H1 (cell line): ENCODE results near the gene SLC66A2. TPM values are rescaled to one million over a fixed set of nuclear protein-coding genes. Genes with fewer than 3 reads are reported as not detected.

Source experiments
- CTCF ChIA-PET: fragments of 300-600 bp; sonication (Branson Sonifier 250); formaldehyde crosslinking; loops from one replicate; lab custom pipeline; 2021; ENCODE audit not compliant: partially characterized antibody; lab: Charles Lee
- POLR2A ChIA-PET: fragments of 300-600 bp; sonication (Branson Sonifier 250); formaldehyde crosslinking; loops from one replicate; lab custom pipeline; 2021; ENCODE audit warnings: inconsistent platforms; ENCODE audit not compliant: partially characterized antibody; lab: Charles Lee
- DNase-seq, 2 experiments: peaks; one replicate each; pipeline versions ENCODE4 v3.0.0 to v3.0.0-alpha.2; 2010 to 2022; ENCODE audit warnings: low spot score in 2 of 2, low read depth in 1 of 2, mixed read lengths in 1 of 2
- FAIRE-seq: peaks from 2 replicates; lab custom pipeline; 2011; peaks lifted over from hg19 to GRCh38; lab: Jason Lieb, UNC
- H2AFZ ChIP-seq: 2 replicates; pipeline ENCODE4 v1.8.1; 2012; ENCODE audit warnings: low read length, inconsistent platforms
- H2AK5ac ChIP-seq: 2 replicates; pipeline ENCODE4 v1.6.1; 2013; ENCODE audit warnings: low read depth, low read length
- H2BK120ac ChIP-seq: replicated peaks from 2 replicates; pipeline ENCODE3; 2013; ENCODE audit warnings: low read depth, low read length, inconsistent platforms
- H2BK12ac ChIP-seq: 2 replicates; pipeline ENCODE4 v1.6.1; 2013; ENCODE audit warnings: low read depth, low read length
- H2BK15ac ChIP-seq: 2 replicates; pipeline ENCODE4 v1.6.1; 2013; ENCODE audit warnings: low read length
- H2BK20ac ChIP-seq: 2 replicates; pipeline ENCODE4 v1.6.1; 2013; ENCODE audit warnings: low read length
- H2BK5ac ChIP-seq: 2 replicates; pipeline ENCODE4 v1.6.1; 2013; ENCODE audit warnings: low read depth, low read length
- H3K14ac ChIP-seq: 2 replicates; pipeline ENCODE4 v1.6.1; 2013; ENCODE audit warnings: inconsistent platforms; ENCODE audit not compliant: insufficient read length
- H3K18ac ChIP-seq: 2 replicates; pipeline ENCODE4 v1.6.1; 2013; ENCODE audit warnings: low read length; ENCODE audit errors: extremely low read depth
- H3K23ac ChIP-seq: 2 replicates; pipeline ENCODE4 v1.6.1; 2013; ENCODE audit warnings: inconsistent platforms; ENCODE audit not compliant: insufficient read length
- H3K23me2 ChIP-seq: 2 replicates; pipeline ENCODE4 v1.6.1; 2013; ENCODE audit warnings: low read depth, low read length
- H3K27ac ChIP-seq: 2 replicates; pipeline ENCODE4 v1.6.1; 2011; ENCODE audit warnings: low read depth, low read length, inconsistent platforms
- H3K27me3 ChIP-seq, 4 experiments: replicated peaks in 1 of 4; 1 replicate in 1 of 4; 2 replicates in 3 of 4; pipeline versions ENCODE4 v1.6.1 to v1.8.1; 2011 to 2013; ENCODE audit warnings: low read length in 3 of 4, mild to moderate bottlenecking in 3 of 4, inconsistent platforms in 2 of 4, mixed read lengths in 2 of 4, moderate library complexity in 1 of 4; ENCODE audit not compliant: control insufficient read depth in 3 of 4, insufficient read depth in 3 of 4; ENCODE audit errors: extremely low read depth in 1 of 4
- H3K36me3 ChIP-seq, 4 experiments: 2 replicates each; pipeline versions ENCODE4 v1.6.1 to v1.8.1; 2011 to 2013; ENCODE audit warnings: mild to moderate bottlenecking in 4 of 4, low read length in 3 of 4, moderate library complexity in 2 of 4, control low read depth in 1 of 4, inconsistent platforms in 1 of 4; ENCODE audit not compliant: insufficient read depth in 4 of 4, control insufficient read depth in 2 of 4
- H3K4ac ChIP-seq: replicated peaks from 2 replicates; pipeline ENCODE3; 2013; ENCODE audit warnings: low read length, low read depth, mixed read lengths, inconsistent platforms; ENCODE audit not compliant: insufficient read length
- H3K4me1 ChIP-seq, 4 experiments: replicated peaks in 1 of 4; 1 replicate in 1 of 4; 2 replicates in 3 of 4; pipeline versions ENCODE4 v1.6.1 to v1.8.1; 2011 to 2013; ENCODE audit warnings: low read length in 3 of 4, inconsistent platforms in 2 of 4, mixed read lengths in 1 of 4; ENCODE audit not compliant: insufficient read depth in 4 of 4, control insufficient read depth in 3 of 4
- H3K4me2 ChIP-seq, 2 experiments: 2 replicates each; pipeline versions ENCODE4 v1.6.1 to v1.8.1; 2011 to 2013; ENCODE audit warnings: low read depth in 2 of 2, low read length in 2 of 2, control low read depth in 1 of 2, inconsistent platforms in 1 of 2, mild to moderate bottlenecking in 1 of 2; ENCODE audit not compliant: insufficient read depth in 1 of 2
- H3K4me3 ChIP-seq, 4 experiments: fragments of 200-600, 300-600 bp in 1 of 4; sonication (generic), shearing (Covaris generic), sonication (Bioruptor Twin) in 1 of 4; 2 replicates each; pipeline versions ENCODE4 v1.5.1 to v1.8.1; 2011 to 2016; ENCODE audit warnings: low read length in 4 of 4, low read depth in 3 of 4, control low read depth in 2 of 4, inconsistent platforms in 2 of 4, mild to moderate bottlenecking in 2 of 4, mixed read lengths in 1 of 4, moderate library complexity in 1 of 4; ENCODE audit not compliant: insufficient read depth in 2 of 4; ENCODE audit errors: extremely low read depth in 1 of 4
- H3K56ac ChIP-seq: replicated peaks from 2 replicates; pipeline ENCODE3; 2013; ENCODE audit warnings: low read depth, mild to moderate bottlenecking, mixed read lengths, low read length, inconsistent platforms; ENCODE audit not compliant: insufficient read length
- H3K79me1 ChIP-seq: 2 replicates; pipeline ENCODE4 v1.6.1; 2013; ENCODE audit warnings: low read depth, low read length, control low read depth
- H3K79me2 ChIP-seq, 2 experiments: 2 replicates each; pipeline versions ENCODE4 v1.6.1 to v1.8.1; 2012 to 2013; ENCODE audit warnings: low read length in 2 of 2, mild to moderate bottlenecking in 2 of 2, inconsistent platforms in 1 of 2; ENCODE audit not compliant: insufficient read depth in 2 of 2, control insufficient read depth in 1 of 2
- H3K9ac ChIP-seq, 4 experiments: replicated peaks in 1 of 4; 1 replicate in 1 of 4; 2 replicates in 3 of 4; pipeline versions ENCODE4 v1.6.1 to v1.8.1; 2011 to 2013; ENCODE audit warnings: low read depth in 3 of 4, low read length in 3 of 4, control low read depth in 2 of 4, mild to moderate bottlenecking in 2 of 4, moderate library complexity in 2 of 4, inconsistent platforms in 1 of 4; ENCODE audit errors: extremely low read depth in 1 of 4
- H3K9me3 ChIP-seq, 2 experiments: 2 replicates each; pipeline versions ENCODE4 v1.6.1 to v1.8.1; 2012 to 2013; ENCODE audit warnings: mild to moderate bottlenecking in 2 of 2, moderate library complexity in 2 of 2, control low read depth in 1 of 2, inconsistent platforms in 1 of 2, low read depth in 1 of 2, low read length in 1 of 2, mixed read lengths in 1 of 2; ENCODE audit not compliant: insufficient read depth in 2 of 2
- H4K20me1 ChIP-seq, 2 experiments: replicated peaks in 1 of 2; 2 replicates each; pipeline versions ENCODE3 to v1.8.1; 2011 to 2013; ENCODE audit warnings: inconsistent platforms in 2 of 2, low read length in 2 of 2, mild to moderate bottlenecking in 1 of 2; ENCODE audit not compliant: insufficient read depth in 2 of 2, control insufficient read depth in 1 of 2
- H4K5ac ChIP-seq: 2 replicates; pipeline ENCODE4 v1.6.1; 2013; ENCODE audit warnings: low read length, low read depth, mixed read lengths, inconsistent platforms; ENCODE audit not compliant: insufficient read length
- H4K8ac ChIP-seq: 2 replicates; pipeline ENCODE4 v1.8.0; 2013; ENCODE audit warnings: mild to moderate bottlenecking, moderate library complexity, low read length, inconsistent platforms; ENCODE audit not compliant: insufficient read depth; ENCODE audit errors: extremely low read depth
- H4K91ac ChIP-seq: replicated peaks from 2 replicates; pipeline ENCODE3; 2013; ENCODE audit warnings: low read length, mixed read lengths, inconsistent platforms; ENCODE audit not compliant: insufficient read length
- ASH2L ChIP-seq: fragments of 200-600, 300-600 bp; sonication (generic); IDR thresholded peaks from one replicate; pipeline ENCODE4 v1.7.1; 2017; ENCODE audit warnings: low read length
- BACH1 ChIP-seq: IDR thresholded peaks from 2 replicates; pipeline ENCODE4 v1.6.1; 2012; ENCODE audit warnings: low read length, improper control_type of control experiment
- BRCA1 ChIP-seq: IDR thresholded peaks from 2 replicates; pipeline ENCODE4 v1.6.1; 2012; ENCODE audit warnings: low read depth, low read length, improper control_type of control experiment
- CEBPB ChIP-seq: IDR thresholded peaks from 2 replicates; pipeline ENCODE4 v1.6.1; 2012; ENCODE audit warnings: low read depth, low read length
- GABPA ChIP-seq: IDR thresholded peaks from 2 replicates; pipeline ENCODE4 v1.6.1; 2011; ENCODE audit warnings: mild to moderate bottlenecking, low read length, moderate library complexity, borderline replicate concordance; ENCODE audit not compliant: insufficient read depth
- HDAC2 ChIP-seq, 2 experiments: fragments of 300-600 bp in 1 of 2; sonication (generic) in 1 of 2; IDR thresholded peaks; 2 replicates each; pipeline ENCODE4 v1.6.1; 2011 to 2012; ENCODE audit warnings: low read depth in 2 of 2, low read length in 2 of 2, mild to moderate bottlenecking in 2 of 2, moderate library complexity in 2 of 2, borderline replicate concordance in 1 of 2, inconsistent platforms in 1 of 2
- HDAC6 ChIP-seq: IDR thresholded peaks from one replicate; pipeline ENCODE4 v1.7.1; 2012; ENCODE audit warnings: low read depth, mild to moderate bottlenecking, inconsistent platforms, low read length, moderate library complexity
- JUN ChIP-seq: IDR thresholded peaks from 2 replicates; pipeline ENCODE4 v1.6.1; 2011; ENCODE audit warnings: low read depth, mild to moderate bottlenecking, improper control_type of control experiment, low read length
- KDM1A ChIP-seq: fragments of 200-600, 300-600 bp; sonication (generic); IDR thresholded peaks from 2 replicates; pipeline ENCODE4 v1.7.1; 2016; ENCODE audit warnings: mild to moderate bottlenecking, low read length, borderline replicate concordance
- KDM4A ChIP-seq: IDR thresholded peaks from one replicate; pipeline ENCODE4 v1.7.1; 2012; ENCODE audit warnings: low read depth, mild to moderate bottlenecking, moderate library complexity, low read length, inconsistent platforms; ENCODE audit not compliant: severe bottlenecking
- PHF8 ChIP-seq: fragments of 200-600 bp; sonication (generic); conservative IDR thresholded peaks from 2 replicates; pipeline ENCODE4 v1.7.1; 2012; ENCODE audit warnings: low read depth, mild to moderate bottlenecking, inconsistent platforms, low read length, moderate library complexity
- POLR2A ChIP-seq, 2 experiments: IDR thresholded peaks; 1 replicate in 1 of 2; 2 replicates in 1 of 2; pipeline ENCODE4 v1.6.1; 2011; ENCODE audit warnings: low read depth in 2 of 2, low read length in 2 of 2, mild to moderate bottlenecking in 2 of 2; ENCODE audit errors: control extremely low read depth in 1 of 2
- SIRT6 ChIP-seq: IDR thresholded peaks from one replicate; pipeline ENCODE4 v1.7.1; 2012; ENCODE audit warnings: low read length, inconsistent platforms
- SP2 ChIP-seq: IDR thresholded peaks from 2 replicates; pipeline ENCODE4 v1.6.1; 2012; ENCODE audit warnings: mild to moderate bottlenecking, low read length, inconsistent platforms
- TAF7 ChIP-seq: optimal IDR thresholded peaks from 2 replicates; pipeline ENCODE3; 2011; ENCODE audit warnings: low read depth, mild to moderate bottlenecking, inconsistent platforms, low read length, moderate library complexity, borderline replicate concordance
- TCF12 ChIP-seq: IDR thresholded peaks from 2 replicates; pipeline ENCODE4 v1.6.1; 2011; ENCODE audit warnings: low read depth, mild to moderate bottlenecking, low read length
- WGBS, 2 experiments: shearing (Covaris generic) in 1 of 2; methylation state at CpG; one replicate each; pipeline versions ENCODE4 v1.1.6 to v1.1.7; 2013 to 2015; ENCODE audit warnings: low lambda C conversion rate in 2 of 2, mixed read lengths in 2 of 2, inconsistent platforms in 1 of 2, low coverage in 1 of 2, missing lambda C conversion rate in 1 of 2; ENCODE audit not compliant: insufficient replicate concordance in 2 of 2, insufficient coverage in 1 of 2, insufficient read length in 1 of 2; ENCODE audit errors: extremely low coverage in 1 of 2, missing lambda C conversion rate in 1 of 2; 5-methylcytosine and 5-hydroxymethylcytosine counted together
- polyA plus RNA-seq, 7 experiments: library from polyadenylated mRNA; depleted of rRNA in 3 of 7; stranded (reverse) in 5 of 7; unstranded in 2 of 7; fragments of >200 nt in 5 of 7; fragments of 200-250 nt in 2 of 7; gene quantifications; 1 replicate in 5 of 7; 2 replicates in 1 of 7; 4 replicates in 1 of 7; pipeline versions ENCODE4 v1.2.1 to v1.2.3, GENCODE V29; 2011 to 2013; ENCODE audit warnings: missing spikeins in 2 of 7, mixed read lengths in 2 of 7
- total RNA-seq: library from RNA; stranded (reverse); fragmentation: NEBNext Ultra II Directional; extraction: Animal tissue kit (Norgen Biotek cat#: 25700); gene quantifications from 2 replicates; pipeline ENCODE4 v1.2.1, GENCODE V29; 2021

The SLC66A2 gene
- total and polyA plus RNA-seq, 2 of the 8 experiments (the other 6 are each of a cell fraction or from before 2014, with no cell fraction given): 15.0 to 18.9 TPM

DNA sequence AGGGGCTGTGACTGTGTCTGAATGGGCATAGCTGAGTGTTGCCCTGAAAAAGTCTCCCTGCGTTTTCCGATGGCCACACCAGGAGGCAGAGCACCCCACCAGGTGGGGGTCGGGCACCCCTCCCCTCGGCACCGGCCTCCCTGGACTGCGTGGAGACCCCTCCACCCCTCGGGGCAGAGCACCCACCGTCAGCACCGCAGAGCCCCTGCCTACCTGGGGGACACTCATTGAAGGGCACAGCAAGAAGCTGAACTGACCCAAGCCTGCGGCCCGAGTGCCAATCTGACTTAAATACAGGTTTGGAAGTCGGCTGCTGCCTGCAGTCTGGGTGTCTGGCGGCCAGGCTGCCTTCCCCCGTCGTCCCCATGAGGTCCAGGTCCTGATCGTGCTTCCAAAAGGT, 83.8 kb downstream of the SLC66A2 start:
- FAIRE-seq: no peak
- DNase-seq: no peak
- TF ChIP-seq GABPA (no peak), BACH1 (no peak), TCF12 (no peak), KDM1A (no peak), KDM4A (no peak), CEBPB (no peak), BRCA1 (no peak), SIRT6 (no peak), POLR2A (IDR thresholded peaks at IDR 0.05; ENCODE audit: control extremely low read depth in 1 of 2, low read depth in 2 of 2, low read length in 2 of 2) (no peak), ASH2L (no peak), SP2 (no peak), JUN (no peak), HDAC2 (IDR thresholded peaks at IDR 0.05; ENCODE audit: borderline replicate concordance in 1 of 2, low read depth in 2 of 2, low read length in 2 of 2) (no peak), TAF7 (no peak), HDAC6 (no peak), PHF8 (no peak)

More for the DNA sequence above, 83.8 kb downstream of the SLC66A2 start:
- H3K23ac ChIP-seq: no peak overlapping the region
- H3K23me2 ChIP-seq: peaks cover 9% of the 10 kb centered on the region; the same call in 1 of the 2 replicates
- no peak overlapping the region for H2AK5ac ChIP-seq
- H3K27ac ChIP-seq: no peak overlapping the region
- H3K4me1 ChIP-seq: no peaks in the 10 kb centered on the region
- H3K36me3 ChIP-seq: no peaks in the 10 kb centered on the region
- H3K79me2 ChIP-seq: no peaks in the 10 kb centered on the region
- no peak overlapping the region for H2BK12ac ChIP-seq
- H3K4ac ChIP-seq: no peak overlapping the region
- H2BK20ac ChIP-seq: no peak overlapping the region
- ChIA-PET POLR2A (no interaction called here), CTCF (interaction anchor here (0.7 kb wide), 1 partner anchor 290 kb away, joined by 3 read pairs; no protein-coding TSS in a partner anchor)
- H2AFZ ChIP-seq: no peak overlapping the region
- WGBS, 2 experiments: 88% methylated on average over 16 of the region's 16 CpGs; no CpG with 5 or more reads in 1 of the 2 experiments
- H3K79me1 ChIP-seq: no peaks in the 10 kb centered on the region
- H2BK5ac ChIP-seq: no peak overlapping the region
- H4K5ac ChIP-seq: no peak overlapping the region
- no peak overlapping the region for H3K18ac ChIP-seq
- H3K56ac ChIP-seq: no peak overlapping the region
- no peak overlapping the region for H3K9ac ChIP-seq
- H4K91ac ChIP-seq: no peak overlapping the region
- no peak overlapping the region for H2BK120ac ChIP-seq
- H3K14ac ChIP-seq: no peak overlapping the region
- no peak overlapping the region for H3K4me2 ChIP-seq
- no peak overlapping the region for H3K4me3 ChIP-seq
- no peak overlapping the region for H2BK15ac ChIP-seq
- no peak overlapping the region; the same call in 1 of the 2 replicates for H4K8ac ChIP-seq
- no peaks in the 10 kb centered on the region for H4K20me1 ChIP-seq
- no peaks in the 10 kb centered on the region for H3K27me3 ChIP-seq
- H3K9me3 ChIP-seq: no peaks in the 10 kb centered on the region
